B cell (primary cell): ENCODE data around the gene ARRDC3.
"Not testable (repeated sequence)": the region's sequence is repeated elsewhere in the genome, so short reads cannot be mapped to it uniquely, and the experiment has no call there.

Source experiments
- EZH2 ChIP-seq: IDR thresholded peaks from 2 replicates; pipeline ENCODE4 v1.6.1; 2012; ENCODE audit warnings: borderline replicate concordance, low read depth, mild to moderate bottlenecking, moderate library complexity, low read length; ENCODE audit not compliant: insufficient read depth, poor library complexity, severe bottlenecking
- TF ChIP-seq, protein P1 (sequence below): fragments of 200-600 bp; IDR thresholded peaks from one replicate; pipeline ENCODE4 v1.8.0; 2022; ENCODE audit warnings: antibody characterized with exemption, mild to moderate bottlenecking

DNA sequence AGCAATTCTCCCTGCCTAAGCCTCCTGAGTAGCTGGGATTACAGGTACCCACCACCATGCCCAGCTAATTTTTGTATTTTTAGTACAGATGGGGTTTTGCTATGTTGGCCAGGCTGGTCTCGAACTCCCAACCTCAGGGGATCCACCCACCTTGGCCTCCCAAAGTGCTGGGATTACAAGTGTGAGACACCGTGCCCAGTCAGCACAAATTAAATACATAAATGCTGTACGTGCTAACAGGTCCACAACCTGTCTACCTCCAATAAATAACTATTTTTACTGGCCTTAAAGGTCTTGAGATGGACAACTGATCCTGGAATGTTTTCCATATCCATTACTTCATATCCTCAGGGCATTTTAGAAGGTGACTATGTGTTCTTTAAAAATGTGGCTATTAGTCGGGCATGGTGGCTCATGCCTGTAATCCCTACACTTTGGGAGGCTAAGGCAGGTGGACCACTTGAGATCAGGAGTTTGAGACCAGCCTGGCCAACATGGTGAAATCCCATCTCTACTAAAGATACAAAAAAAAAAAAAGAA, 38.4 kb downstream of the ARRDC3 start:
- TF ChIP-seq, protein P1, sequence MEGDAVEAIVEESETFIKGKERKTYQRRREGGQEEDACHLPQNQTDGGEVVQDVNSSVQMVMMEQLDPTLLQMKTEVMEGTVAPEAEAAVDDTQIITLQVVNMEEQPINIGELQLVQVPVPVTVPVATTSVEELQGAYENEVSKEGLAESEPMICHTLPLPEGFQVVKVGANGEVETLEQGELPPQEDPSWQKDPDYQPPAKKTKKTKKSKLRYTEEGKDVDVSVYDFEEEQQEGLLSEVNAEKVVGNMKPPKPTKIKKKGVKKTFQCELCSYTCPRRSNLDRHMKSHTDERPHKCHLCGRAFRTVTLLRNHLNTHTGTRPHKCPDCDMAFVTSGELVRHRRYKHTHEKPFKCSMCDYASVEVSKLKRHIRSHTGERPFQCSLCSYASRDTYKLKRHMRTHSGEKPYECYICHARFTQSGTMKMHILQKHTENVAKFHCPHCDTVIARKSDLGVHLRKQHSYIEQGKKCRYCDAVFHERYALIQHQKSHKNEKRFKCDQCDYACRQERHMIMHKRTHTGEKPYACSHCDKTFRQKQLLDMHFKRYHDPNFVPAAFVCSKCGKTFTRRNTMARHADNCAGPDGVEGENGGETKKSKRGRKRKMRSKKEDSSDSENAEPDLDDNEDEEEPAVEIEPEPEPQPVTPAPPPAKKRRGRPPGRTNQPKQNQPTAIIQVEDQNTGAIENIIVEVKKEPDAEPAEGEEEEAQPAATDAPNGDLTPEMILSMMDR = not testable (repeated sequence)
- TF ChIP-seq EZH2 = not testable (repeated sequence)
